IPS-18a (cell line): Measurements from ENCODE around the gene SH3TC2.
"Not testable (repeated sequence)": the region's sequence is repeated elsewhere in the genome, so short reads cannot be mapped to it uniquely, and the experiment has no call there.

Experiments used
- H3K27ac ChIP-seq: one replicate; pipeline ENCODE4 v1.5.1; 2013; ENCODE audit warnings: low read length
- H3K27me3 ChIP-seq: one replicate; pipeline ENCODE4 v1.6.1; 2013; ENCODE audit warnings: mild to moderate bottlenecking, low read length; ENCODE audit not compliant: control insufficient read depth, insufficient read depth
- H3K36me3 ChIP-seq: one replicate; pipeline ENCODE4 v1.6.1; 2013; ENCODE audit warnings: low read depth, low read length; ENCODE audit not compliant: control insufficient read depth
- H3K4me1 ChIP-seq: one replicate; pipeline ENCODE4 v1.6.1; 2013; ENCODE audit warnings: low read depth, low read length; ENCODE audit not compliant: control insufficient read depth
- H3K4me3 ChIP-seq: one replicate; pipeline ENCODE4 v1.5.1; 2013; ENCODE audit warnings: low read length
- H3K9ac ChIP-seq: one replicate; pipeline ENCODE4 v1.6.1; 2013; ENCODE audit warnings: mild to moderate bottlenecking, low read length, moderate library complexity
- H3K9me3 ChIP-seq: one replicate; pipeline ENCODE4 v1.6.1; 2013; ENCODE audit warnings: low read depth, low read length; ENCODE audit not compliant: control insufficient read depth

The SH3TC2 gene

GRCh38 chr5:149079883-149080282 lies 17.0 kb upstream of the SH3TC2 start:
- no peaks in the 10 kb centered on the region for H3K4me1 ChIP-seq
- H3K9ac ChIP-seq = no peak overlapping the region
- no peaks in the 10 kb centered on the region for H3K36me3 ChIP-seq
- H3K9me3 ChIP-seq = no peaks in the 10 kb centered on the region
- H3K27me3 ChIP-seq = no peaks in the 10 kb centered on the region
- H3K27ac ChIP-seq = no peak overlapping the region
- no peak overlapping the region for H3K4me3 ChIP-seq

- H3K9ac ChIP-seq, H3K27ac ChIP-seq, H3K36me3 ChIP-seq, H3K4me3 ChIP-seq, H3K9me3 ChIP-seq, H3K27me3 ChIP-seq, H3K4me1 ChIP-seq: not testable (repeated sequence)
These were observed 11.2 kb upstream of the SH3TC2 start for GRCh38 chr5:149074071-149074470.

- no peak overlapping the region for H3K9ac ChIP-seq
- H3K36me3 ChIP-seq = no peaks in the 10 kb centered on the region
- H3K9me3 ChIP-seq = no peaks in the 10 kb centered on the region
- H3K27ac ChIP-seq = no peak overlapping the region
- no peaks in the 10 kb centered on the region for H3K27me3 ChIP-seq
- no peaks in the 10 kb centered on the region for H3K4me1 ChIP-seq
- H3K4me3 ChIP-seq = no peak overlapping the region
These were observed 10.4 kb upstream of the SH3TC2 start for GRCh38 chr5:149073213-149073612.

GRCh38 chr5:149072791-149073190 lies 9.9 kb upstream of the SH3TC2 start:
- H3K36me3 ChIP-seq = no peaks in the 10 kb centered on the region
- H3K27me3 ChIP-seq = no peaks in the 10 kb centered on the region
- no peaks in the 10 kb centered on the region for H3K4me1 ChIP-seq
- no peak overlapping the region for H3K4me3 ChIP-seq
- no peak overlapping the region for H3K9ac ChIP-seq
- no peaks in the 10 kb centered on the region for H3K9me3 ChIP-seq
- no peak overlapping the region for H3K27ac ChIP-seq

- no peaks in the 10 kb centered on the region for H3K4me1 ChIP-seq
- H3K4me3 ChIP-seq = no peak overlapping the region
- no peaks in the 10 kb centered on the region for H3K27me3 ChIP-seq
- H3K36me3 ChIP-seq = no peaks in the 10 kb centered on the region
- H3K9me3 ChIP-seq = no peaks in the 10 kb centered on the region
- no peak overlapping the region for H3K27ac ChIP-seq
- H3K9ac ChIP-seq = no peak overlapping the region
These were observed 9.5 kb upstream of the SH3TC2 start for GRCh38 chr5:149072376-149072775.

GRCh38 chr5:149071756-149072155 lies 8.9 kb upstream of the SH3TC2 start:
- Histone ChIP-seq H3K36me3 (no peaks in the 10 kb centered on the region), H3K27me3 (no peaks in the 10 kb centered on the region), H3K9me3 (no peaks in the 10 kb centered on the region), H3K4me1 (no peaks in the 10 kb centered on the region), H3K4me3 (no peak overlapping the region), H3K9ac (no peak overlapping the region), H3K27ac (no peak overlapping the region)

GRCh38 chr5:149071216-149071615 lies 8.4 kb upstream of the SH3TC2 start:
- no peaks in the 10 kb centered on the region for H3K27me3 ChIP-seq
- H3K4me3 ChIP-seq = no peak overlapping the region
- H3K27ac ChIP-seq = no peak overlapping the region
- H3K36me3 ChIP-seq = no peaks in the 10 kb centered on the region
- H3K9ac ChIP-seq = no peak overlapping the region
- H3K4me1 ChIP-seq = no peaks in the 10 kb centered on the region
- H3K9me3 ChIP-seq = no peaks in the 10 kb centered on the region

GRCh38 chr5:149069711-149070110 lies 6.8 kb upstream of the SH3TC2 start:
- no peak overlapping the region for H3K27ac ChIP-seq
- no peaks in the 10 kb centered on the region for H3K9me3 ChIP-seq
- no peaks in the 10 kb centered on the region for H3K36me3 ChIP-seq
- H3K4me1 ChIP-seq = no peaks in the 10 kb centered on the region
- H3K9ac ChIP-seq = no peak overlapping the region
- no peak overlapping the region for H3K4me3 ChIP-seq
- H3K27me3 ChIP-seq = no peaks in the 10 kb centered on the region

- Histone ChIP-seq H3K4me3 (no peak overlapping the region), H3K36me3 (no peaks in the 10 kb centered on the region), H3K27me3 (no peaks in the 10 kb centered on the region), H3K27ac (no peak overlapping the region), H3K9me3 (no peaks in the 10 kb centered on the region), H3K9ac (no peak overlapping the region), H3K4me1 (peaks cover 12% of the 10 kb centered on the region)
These were observed 1.1 kb upstream of the SH3TC2 start for GRCh38 chr5:149063896-149064478.

GRCh38 chr5:149062371-149063016 lies 368 bp downstream of the SH3TC2 start:
- H3K4me1 ChIP-seq = peaks cover 12% of the 10 kb centered on the region
- H3K9me3 ChIP-seq = no peaks in the 10 kb centered on the region
- no peak overlapping the region for H3K4me3 ChIP-seq
- H3K27me3 ChIP-seq = no peaks in the 10 kb centered on the region
- no peaks in the 10 kb centered on the region for H3K36me3 ChIP-seq
- no peak overlapping the region for H3K27ac ChIP-seq
- H3K9ac ChIP-seq = no peak overlapping the region

GRCh38 chr5:149061341-149061740 lies 1.5 kb downstream of the SH3TC2 start:
- Histone ChIP-seq H3K36me3 (no peaks in the 10 kb centered on the region), H3K4me1 (peaks cover 12% of the 10 kb centered on the region), H3K27me3 (no peaks in the 10 kb centered on the region), H3K27ac (no peak overlapping the region), H3K9ac (no peak overlapping the region), H3K9me3 (no peaks in the 10 kb centered on the region), H3K4me3 (no peak overlapping the region)

GRCh38 chr5:149060325-149060724 lies 2.5 kb downstream of the SH3TC2 start:
- H3K9me3 ChIP-seq = no peaks in the 10 kb centered on the region

More at GRCh38 chr5:149060325-149060724, 2.5 kb downstream of the SH3TC2 start:
- H3K36me3 ChIP-seq = no peaks in the 10 kb centered on the region
- peaks cover 12% of the 10 kb centered on the region for H3K4me1 ChIP-seq
- H3K9ac ChIP-seq = no peak overlapping the region
- H3K27me3 ChIP-seq = no peaks in the 10 kb centered on the region
- H3K4me3 ChIP-seq = no peak overlapping the region
- H3K27ac ChIP-seq = no peak overlapping the region
